Body of pancreas (tissue), 4 donors: ENCODE results near the gene TTI1.

ENCODE experiments used
- POLR2A ChIP-seq, 3 donors: fragments of 450-650 bp; IDR thresholded peaks; one replicate each; pipeline ENCODE4 v1.6.1; 2016; ENCODE audit warnings: antibody characterized with exemption in 3 of 3, mild to moderate bottlenecking in 2 of 3
- TF ChIP-seq, protein P1 (sequence below), 7 experiments: fragments of 450-650 bp in 4 of 7; fragments of 200-600 bp in 3 of 7; sonication (generic) in 3 of 7; IDR thresholded peaks; one replicate each; pipeline ENCODE4 v1.5.1; 2016 to 2019; ENCODE audit warnings: antibody characterized with exemption in 7 of 7

DNA sequence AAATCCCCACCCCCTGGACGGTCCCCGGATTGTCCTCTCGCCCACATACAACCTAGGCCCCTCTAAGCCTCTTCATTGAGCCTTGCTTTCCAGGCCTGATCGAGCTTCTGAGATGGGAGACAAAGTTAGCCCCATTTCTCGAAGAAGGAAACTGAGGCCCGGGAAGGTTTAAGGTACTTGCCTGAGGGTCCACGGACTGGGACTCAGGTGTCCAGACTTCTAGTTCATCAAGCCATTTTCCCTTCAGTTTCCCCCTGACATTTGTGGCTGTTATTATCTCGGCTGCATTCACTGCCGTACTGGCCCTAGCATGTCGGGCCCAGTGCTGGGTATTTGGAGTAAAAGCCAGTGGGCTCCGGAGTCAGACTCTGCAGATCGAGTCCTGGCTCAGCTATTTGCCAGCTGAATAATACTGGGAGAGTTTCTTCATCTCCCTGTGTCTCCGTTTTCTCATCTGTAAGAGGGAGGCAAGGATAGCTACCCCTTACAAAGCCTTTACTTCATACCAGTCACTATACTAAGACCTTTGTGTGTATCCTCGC is 923 bp upstream of the TTI1 start:
- no peak for TF ChIP-seq POLR2A (IDR thresholded peaks at IDR 0.05)
- TF ChIP-seq, protein P1, sequence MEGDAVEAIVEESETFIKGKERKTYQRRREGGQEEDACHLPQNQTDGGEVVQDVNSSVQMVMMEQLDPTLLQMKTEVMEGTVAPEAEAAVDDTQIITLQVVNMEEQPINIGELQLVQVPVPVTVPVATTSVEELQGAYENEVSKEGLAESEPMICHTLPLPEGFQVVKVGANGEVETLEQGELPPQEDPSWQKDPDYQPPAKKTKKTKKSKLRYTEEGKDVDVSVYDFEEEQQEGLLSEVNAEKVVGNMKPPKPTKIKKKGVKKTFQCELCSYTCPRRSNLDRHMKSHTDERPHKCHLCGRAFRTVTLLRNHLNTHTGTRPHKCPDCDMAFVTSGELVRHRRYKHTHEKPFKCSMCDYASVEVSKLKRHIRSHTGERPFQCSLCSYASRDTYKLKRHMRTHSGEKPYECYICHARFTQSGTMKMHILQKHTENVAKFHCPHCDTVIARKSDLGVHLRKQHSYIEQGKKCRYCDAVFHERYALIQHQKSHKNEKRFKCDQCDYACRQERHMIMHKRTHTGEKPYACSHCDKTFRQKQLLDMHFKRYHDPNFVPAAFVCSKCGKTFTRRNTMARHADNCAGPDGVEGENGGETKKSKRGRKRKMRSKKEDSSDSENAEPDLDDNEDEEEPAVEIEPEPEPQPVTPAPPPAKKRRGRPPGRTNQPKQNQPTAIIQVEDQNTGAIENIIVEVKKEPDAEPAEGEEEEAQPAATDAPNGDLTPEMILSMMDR (IDR thresholded peaks at IDR 0.05): no peak
